ENCODE measurements around the gene MRPS15.
A peak's percentile ranks its signal among the peaks of the same experiment; 100 is the strongest.
"Not testable (repeated sequence)": the region's sequence is repeated elsewhere in the genome, so short reads cannot be mapped to it uniquely, and the experiment has no call there.

MRPS15 gene

DNA sequence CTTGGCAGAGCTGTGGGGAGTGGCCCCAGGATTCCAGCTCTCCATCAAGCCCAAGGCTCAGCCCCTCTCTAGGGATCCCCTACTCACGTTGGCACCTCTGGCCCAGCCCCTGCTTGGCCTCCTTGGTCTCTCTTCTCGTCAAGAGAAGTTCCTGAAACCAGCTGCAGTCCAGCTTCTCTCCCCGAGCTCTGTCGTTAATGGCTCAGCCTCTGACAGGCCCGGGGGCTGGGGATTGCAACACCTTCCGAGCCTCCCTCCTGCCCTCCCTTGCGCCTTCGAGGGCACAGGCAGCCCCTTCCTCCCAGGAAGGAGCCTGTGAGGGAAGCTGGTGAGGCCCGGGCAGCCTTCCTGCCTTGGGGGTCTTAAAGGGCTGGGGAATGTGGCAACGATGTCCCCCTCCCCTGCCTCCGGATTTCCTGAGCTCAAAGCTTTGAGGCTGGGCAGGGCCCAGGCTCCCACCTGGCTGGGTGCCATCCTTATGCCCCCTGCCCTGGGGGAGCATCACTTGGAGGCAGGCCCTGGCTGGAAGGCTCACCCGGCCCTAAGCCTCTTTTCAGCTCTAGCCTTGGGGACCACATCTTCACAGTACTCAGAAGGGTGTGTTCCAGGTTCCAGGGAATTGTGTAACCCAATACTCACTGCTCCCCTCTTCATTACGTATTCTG is 18.7 kb upstream of the MRPS15 start, which contains the start of gene CSF3R:
TSS of gene CSF3R (minus strand) at position 190 of the 665 bp plus-strand sequence. CDS start 3,417 bp downstream, outside the sequence.
- no peak for DNase-seq

DNA sequence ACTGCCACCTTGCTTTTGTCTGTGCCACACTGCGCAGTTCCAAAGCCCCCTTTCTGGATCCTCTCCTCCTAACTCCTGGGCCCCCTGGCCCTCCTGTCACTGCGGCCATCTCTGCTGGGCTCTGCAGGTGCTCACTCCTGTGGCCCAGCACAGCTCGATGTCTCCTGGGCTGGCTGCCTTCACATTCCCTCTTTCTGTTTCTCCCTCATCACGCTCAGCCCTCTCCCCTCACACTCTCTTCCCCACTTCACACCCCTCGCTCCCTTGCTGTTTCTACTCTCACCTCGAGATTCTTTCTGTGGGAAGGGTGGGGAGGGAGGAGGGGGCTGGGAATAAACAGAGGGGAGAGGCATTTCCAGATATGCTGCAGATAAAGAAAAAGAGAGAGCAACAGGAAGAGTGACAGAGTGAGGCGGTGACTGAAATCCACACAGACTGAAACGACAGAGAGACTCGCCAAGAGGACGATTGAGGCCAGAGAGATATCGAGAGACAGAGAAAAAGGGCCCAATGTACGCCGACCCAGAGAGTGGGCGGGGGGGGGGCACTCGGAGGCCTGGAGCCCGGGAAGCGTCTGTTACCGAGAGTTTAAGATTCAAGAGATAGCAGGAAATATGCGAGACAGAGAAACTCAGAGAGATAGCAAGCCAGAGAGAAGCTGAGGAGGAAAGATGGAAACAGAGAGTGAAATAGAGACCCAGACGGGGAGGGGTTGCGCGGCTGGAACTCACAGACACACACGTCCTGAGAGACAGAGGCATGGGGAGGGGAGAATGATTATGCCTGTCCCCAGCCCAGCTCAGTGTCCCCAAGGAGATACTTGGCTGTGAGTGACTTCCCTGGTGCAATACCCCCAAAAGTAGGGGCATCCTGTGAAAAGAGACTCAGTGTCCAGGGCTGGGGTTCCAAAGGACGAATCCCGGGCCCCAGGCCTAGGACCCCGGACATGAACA is 17.9 kb upstream of the MRPS15 start:
- no peak for DNase-seq

DNA sequence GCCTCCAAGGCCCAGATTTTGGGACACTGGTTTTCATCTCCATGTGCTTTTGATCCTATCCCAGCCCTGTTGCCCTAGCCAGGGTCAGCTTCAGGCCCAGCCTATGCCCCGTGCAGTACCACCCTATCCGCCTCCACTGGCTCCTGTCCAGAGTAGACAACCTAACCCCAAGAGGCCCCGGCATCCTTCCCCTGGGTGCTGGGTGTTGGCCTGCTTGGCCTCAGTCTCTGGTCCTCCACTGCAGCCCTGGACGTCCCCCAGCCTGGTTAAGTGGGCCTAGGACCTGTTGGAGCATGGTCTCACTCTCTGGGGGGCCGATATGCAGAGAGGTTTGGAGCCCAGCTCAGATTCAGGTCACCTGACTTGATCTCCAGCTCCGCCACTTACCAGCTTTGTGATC is 16.9 kb upstream of the MRPS15 start:
- no peak for DNase-seq

DNA sequence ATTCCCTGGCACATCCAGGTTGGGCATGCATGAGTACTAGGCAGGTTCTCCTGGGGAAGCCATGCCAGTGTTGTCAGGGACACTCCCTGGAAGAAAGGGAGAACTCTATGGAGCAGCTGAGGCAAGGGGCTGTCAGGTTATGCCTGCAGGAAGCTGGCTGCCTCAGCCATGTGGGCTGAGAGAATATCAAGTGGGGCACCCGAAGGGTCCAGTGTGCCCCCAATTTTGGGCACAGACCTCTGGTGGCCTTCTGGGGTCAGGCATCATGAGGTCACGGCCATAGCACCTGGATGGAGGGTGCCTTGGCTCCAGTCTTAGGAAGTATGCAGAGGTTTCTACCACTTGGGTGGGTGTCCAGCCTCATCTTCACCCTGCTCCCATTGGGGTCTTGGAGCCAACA is 16.0 kb upstream of the MRPS15 start:
- no peak for DNase-seq

DNA sequence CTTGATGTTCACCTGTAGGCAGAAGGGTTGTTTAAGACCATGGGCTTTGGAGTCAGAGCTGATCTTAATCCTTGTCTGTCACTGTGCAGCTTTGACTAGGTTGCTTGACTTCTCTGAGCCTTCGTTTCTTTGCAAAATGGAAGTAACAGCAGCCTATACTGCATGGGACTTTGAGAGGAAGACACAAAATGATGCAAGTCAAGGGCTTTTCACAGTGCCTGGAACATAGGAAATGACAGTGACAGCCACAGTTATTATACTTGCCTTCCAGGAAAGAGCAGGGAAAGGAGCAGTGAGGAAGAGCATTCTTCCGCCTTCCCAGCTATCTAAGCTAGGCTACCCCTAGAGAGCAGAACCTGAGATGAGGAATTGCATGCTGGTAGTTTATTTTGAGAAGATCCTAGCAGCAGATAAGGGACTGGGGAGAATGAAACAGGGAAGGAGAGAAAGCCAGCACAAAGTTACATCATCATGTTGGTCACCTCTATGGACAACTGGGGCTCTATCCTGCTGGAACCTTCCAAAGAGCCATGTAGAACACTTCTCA is 15.4 kb upstream of the MRPS15 start:
- no peak for DNase-seq

DNA sequence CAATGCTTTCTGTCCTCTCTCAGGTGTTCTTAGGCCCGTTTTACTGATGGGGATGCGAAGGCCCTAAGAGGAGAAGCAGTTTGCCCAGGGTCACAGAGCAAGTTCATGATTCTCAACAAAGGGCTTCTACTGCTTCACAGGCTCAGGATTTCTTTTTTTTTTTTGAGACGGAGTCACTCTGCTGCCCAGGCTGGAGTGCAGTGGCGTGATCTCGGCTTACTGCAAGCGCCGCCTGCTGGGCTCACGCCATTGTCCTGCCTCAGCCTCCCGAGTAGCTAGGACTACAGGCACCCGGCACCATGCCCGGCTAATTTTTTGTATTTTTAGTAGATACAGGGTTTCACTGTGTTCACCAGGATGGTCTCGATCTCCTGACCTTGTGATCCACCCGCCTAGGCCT is 13.4 kb upstream of the MRPS15 start:
- not testable (repeated sequence) for DNase-seq

DNA sequence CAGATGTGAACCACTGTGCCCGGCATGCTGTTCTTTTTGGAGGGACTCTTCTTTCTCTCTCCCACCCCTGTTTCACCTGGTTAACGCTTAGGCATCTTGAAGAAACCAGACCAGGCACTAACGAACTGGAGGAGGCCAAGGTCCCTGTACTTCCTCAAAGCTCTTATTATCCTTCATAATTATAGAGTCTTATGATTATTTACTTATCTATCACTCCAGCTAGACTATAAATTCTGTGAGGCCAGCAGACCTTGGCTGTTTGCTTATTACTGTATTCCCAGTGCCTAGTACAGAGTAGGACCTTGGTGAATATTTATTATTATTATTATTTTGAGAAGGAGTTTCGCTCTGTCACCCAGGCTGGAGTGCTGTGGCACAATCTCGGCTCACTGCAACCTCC is 12.8 kb upstream of the MRPS15 start:
- DNase-seq: no peak

DNA sequence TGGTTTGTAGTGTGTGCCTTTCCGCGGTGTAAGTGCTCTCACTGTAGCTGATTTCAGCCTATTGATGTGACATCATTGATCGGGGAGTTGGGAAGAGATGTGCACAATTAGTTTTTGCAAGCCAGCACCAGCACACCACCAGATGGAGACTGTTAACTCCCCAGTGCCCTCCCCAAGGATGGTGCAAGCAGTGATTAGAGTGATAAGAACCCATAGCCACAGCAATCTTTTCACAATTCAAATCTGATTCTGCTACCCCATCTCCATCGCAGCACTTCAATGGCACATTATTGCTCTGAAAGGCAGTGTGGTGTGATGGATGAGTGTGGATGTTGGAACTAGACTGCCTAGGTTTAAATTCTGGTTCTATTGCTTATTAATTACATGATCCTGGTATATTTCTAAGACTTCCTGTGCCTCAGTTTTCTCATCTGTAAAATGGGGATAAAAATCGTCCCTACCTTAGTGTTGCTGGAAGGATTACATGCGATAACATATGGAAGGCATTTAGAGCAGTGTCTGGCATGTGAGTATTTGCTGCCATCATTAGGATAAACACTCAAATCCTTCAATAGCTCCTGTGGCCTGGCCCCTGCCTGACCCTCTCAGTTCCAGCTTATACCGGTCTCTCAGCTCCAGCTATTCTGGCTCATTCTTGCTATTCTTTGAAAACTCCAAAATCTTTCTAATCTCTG is 11.9 kb upstream of the MRPS15 start:
- no peak for DNase-seq

DNA sequence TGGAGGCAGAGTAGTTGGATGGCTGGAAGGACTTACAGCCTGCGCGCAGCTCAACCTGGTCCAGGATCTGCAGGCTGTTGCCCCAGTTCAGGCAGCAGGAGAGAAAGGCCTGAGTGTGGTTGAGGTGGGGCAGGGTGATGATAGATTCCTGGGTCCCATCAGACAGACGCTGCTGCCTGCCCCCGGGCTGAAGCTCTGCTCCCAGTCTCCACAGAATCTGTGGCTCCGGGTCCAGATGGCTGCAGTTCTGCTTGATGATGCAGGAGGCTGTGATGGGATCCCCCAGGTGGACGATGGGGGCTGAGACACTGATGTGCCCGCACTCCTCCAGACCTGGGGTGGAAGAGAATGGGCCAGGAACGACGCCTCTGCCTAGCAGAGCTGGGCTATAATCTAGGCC is 11.2 kb upstream of the MRPS15 start:
- no peak for DNase-seq

DNA sequence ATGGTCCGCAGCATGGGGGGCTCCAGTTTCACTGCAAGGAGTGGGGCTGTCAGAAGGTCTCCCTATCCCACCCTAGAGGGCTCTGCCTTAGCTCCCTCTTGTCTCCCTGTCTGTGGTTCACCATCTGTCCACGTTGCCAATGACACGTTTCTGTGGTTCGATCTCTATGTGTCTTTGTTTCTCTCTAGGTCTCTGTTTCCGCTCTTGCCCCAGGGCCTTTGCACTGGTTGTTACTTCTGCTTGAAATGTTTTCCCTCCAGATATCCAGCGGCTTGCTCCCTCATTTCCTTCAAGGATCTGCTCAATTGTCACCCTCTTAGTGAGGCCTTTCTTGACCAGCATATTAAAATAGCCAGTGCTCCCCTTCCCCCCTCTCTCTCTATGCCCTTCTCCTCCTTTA is 8.5 kb upstream of the MRPS15 start:
- DNase-seq: no peak

DNA sequence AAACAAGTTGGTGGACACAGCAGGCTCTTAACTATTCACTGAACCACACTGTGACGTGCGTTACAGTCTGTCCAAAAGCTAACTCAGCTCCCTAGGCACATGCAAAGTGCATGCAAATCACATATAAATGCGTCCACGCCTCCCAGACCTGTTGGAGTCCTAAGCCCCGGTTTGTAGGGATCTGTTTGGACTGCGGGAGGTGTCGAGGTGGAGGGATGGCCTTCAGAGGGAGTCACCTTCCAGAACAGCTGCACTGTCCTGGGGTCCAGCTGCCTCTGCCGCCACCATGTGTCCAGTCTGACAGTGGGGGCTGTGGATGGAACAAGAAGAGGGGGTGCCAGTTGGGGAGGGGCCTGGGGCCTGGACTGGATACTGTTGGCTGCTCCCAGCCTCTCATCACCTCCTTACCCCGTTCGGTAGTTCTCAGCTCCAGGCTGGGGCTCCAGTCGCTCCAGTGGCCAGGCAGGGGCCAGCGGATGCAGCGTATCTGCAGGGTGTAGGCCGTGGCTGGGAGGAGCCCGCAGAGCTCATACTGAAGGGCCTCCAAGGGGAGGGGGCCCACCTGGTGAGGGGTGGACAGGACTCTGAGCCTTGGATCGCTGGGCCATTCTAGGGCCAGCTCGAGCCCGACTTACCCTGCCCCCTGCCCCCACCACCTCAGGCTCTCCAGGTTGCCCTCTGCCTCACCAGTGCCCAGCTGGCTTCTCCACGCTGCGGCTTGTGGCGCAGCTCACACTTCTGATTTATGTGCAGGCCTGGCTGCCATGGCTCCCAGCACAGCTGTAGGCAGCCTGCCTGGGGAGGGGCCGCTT is 7.9 kb upstream of the MRPS15 start:
- no peak for DNase-seq

DNA sequence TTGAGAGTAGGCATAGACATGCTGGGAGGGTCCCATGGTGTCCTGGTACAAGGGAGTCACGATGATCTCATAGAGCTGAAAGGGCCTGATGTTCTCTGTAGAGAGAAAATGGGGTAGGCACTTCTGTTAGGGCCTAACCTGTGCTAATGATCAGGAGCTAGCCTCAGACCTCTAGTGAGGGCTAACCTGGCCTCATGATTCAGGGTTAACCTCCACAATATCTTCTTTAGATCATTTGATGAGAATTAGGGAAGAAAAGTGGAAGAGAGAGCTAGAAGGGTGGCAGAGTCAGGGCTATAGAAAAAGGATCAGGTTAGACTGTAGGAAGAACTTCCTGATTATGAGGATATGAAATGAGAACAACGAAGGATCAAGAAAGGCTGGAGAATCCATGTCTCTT is 5.0 kb upstream of the MRPS15 start:
- no peak for DNase-seq

DNA sequence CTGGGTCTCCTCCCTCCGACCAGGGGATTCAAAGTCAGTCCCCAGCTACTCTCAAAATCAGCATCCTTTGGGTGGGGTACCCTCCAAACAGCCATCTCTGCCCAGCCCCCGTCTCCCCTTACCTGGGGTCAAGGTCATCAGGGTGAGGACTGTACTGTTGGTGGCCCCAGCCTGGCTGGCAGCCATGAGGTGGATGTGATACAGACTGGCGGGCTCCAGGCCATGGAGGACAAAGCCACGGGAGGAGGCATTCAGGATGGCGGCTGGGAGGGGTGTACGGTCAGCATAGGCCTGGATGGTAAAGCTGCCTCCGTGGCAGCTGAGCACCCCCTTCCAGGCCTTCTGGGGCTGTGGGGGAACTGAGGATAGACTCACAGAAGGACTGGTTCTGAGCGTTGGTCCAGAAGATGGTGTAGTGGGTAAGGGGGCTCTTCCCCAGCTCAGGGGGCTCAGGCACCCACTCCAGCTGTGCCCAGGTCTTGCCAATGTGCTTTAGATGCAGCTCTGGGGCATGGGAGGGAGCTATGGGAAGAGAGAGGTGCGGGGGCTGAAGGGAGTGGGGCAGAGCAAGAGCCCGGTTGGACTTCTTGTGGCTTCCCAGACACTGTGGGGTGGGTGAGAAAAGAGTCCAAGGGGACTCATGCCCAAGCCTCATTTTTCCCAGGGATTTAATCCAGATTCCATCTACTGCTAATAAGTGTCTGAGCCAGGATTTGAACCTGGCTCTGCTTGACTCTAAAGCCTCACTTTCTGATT is 3.7 kb upstream of the MRPS15 start:
- DNase-seq: no peak

DNA sequence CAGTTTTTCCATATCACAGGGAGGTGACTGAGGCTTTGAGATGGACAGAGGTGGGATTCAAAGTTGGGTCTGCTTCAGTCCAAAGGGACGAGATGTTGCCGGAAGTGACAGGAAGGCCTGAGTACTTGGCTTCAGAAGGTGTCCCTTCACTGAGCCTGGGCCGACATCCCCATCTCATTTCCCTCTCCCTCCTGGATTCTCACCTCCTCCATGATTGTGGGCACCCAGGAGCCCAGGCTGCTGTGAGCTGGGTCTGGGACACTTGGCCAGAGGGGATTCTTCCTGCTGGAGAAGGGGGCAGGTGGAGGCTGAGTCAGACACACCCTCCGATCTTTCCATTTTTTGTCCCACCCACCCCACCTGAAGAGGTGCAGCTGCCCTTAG is 2.8 kb upstream of the MRPS15 start:
- no peak for DNase-seq

DNA sequence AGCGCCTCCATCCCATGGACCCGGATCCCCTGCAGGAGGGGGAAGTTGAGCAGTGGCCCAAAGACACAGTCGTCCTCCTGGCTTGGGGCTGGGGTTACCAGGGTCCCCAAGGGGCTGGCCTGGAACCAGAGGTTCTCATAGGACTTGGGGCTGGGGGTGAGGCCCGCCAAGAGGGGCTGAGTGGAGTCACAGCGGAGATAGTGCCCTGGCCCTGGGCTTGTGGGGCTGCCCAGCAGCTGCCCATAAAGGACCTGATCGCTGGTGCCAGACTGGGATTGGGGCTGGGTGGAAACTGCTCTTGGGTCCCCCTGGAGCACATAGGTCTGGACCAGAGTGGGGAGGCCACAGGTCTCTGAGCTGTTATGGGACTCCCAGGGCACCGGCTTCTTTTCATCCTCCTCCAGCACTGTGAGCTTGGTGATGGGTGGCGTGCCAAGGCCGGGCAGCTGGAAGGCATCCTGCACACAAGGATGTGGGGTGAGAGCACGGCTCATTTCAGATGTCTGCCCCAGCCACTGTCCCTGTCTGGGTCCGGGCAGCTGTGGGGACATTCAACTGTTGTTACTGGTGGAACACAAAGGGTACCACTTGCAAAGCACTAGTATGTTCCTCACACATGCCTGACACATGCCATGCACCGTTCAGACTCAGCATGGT is 2.3 kb upstream of the MRPS15 start:
- DNase-seq: no peak

DNA sequence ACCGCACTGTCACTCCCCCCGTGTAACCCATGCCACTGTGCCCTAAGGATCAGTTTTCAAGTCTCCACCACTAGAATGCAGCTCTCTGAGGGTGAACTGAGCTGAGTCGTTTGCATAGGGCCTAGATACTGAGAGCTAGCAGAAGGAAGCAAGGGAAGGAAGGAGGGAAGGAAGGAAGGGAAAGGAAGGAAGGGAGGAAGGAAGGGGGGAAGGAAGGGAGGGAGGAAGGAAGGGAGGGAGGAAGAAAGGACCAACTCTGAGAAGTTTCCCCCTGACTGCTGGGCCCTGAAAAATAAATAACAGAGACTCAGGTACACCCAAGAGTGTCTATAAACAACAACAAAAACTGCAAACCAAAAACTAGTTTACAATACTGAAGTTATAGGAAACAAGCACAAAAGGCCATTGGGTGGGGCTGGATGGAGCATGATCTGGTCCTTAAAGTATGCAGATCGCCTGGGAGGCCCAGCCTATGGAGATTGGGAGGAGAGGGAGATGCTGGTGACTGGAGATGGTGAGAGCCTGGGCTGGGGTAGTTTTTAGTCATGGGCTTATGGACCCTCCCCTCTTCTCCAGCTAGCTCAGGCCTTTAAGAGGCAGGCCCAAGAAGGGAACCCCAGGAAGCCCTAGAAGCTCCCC is 1.7 kb upstream of the MRPS15 start:
- no peak for DNase-seq

DNA sequence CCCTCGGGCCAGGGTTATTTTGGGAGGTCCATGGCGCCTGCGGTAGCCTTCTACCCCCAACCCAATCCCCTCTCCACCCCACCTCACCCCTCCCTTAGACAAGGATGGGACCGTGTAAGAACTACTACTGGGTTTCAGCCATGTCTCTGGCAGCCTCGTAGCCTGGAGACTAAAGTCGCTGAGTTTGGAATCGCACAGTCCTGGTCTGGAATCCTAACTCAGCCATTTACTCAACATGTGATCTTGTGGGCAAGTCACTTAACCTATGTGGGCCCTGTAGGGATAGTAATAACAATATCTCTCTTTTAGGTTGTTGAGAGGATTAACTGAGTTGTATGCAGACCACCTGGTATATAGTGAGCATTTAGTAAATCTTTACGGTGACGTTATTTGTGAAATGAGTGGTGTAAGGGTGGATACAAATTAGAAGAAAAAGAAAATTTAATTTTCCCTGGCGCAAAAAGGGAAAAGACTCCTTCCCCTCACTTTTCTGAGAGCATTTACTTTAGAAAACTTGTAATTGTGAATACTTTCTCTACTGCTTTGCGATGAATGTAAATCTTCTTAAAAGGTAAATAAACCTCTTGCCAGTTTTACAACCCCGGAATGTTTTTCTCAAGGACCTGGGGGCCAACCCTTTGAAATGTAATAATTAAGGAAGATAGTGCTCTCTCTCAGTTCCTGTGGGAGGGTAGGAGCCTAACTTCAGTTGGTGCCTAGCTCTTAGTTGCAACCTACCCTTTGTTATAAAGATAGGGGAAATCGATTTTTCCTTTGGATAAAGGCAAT is 615 bp upstream of the MRPS15 start:
- no peak for DNase-seq

DNA sequence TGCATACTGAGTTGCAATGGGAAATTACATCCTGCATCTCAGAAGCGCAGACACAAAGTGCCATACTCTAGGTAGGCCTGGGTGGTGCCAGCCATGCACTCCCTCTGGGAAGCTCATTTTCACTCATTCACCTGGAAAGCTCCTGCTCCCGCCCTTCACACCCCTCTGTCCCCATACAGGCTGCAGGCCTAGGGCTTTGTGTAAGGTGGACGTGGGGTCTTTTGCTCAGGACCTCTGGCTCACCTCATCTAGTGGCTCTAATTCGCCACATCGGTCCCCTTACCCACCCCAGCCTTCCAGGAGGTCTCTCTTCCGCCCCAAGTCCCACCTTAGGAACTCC is 751 bp downstream of the MRPS15 start:
- no peak for DNase-seq

DNA sequence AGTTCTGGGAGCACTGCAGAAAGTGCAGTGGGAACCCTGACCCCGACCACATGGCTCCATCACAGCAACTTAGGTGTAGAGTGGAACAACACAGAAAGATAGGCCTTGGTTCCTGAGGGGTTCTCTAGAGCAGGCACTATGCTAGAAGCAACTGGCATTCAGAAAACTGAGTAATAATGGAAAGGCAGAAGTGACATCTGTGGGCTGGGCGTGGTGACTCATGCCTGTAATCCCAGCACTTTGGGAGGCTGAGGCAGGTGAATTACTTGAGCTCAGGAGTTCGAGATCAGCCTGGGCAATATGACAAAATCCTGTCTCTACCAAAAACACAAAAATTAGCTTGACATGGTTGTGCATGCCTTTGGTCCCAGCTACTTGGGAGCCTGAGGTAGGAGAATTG is 5.3 kb downstream of the MRPS15 start:
- DNase-seq: peak; percentile 63

DNA sequence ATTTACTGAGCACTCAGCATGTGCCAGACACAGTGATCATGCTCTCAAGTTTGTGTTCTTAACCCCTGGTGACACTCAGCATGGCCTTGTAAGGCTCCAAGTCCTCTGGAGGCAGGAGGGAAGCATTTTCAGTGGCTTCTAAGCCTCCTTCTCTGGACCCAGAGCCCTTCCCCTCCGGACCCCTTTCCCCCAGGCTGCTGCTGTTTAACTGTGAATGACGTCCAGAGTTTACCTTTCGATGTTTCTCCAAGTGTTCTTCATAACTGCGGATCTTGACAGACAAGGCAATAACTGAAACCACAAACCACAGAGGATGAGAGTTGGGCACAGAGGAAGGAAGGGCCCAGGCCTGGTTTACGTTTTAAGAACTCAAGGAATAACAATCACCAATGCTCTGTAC is 6.5 kb downstream of the MRPS15 start:
- no peak for DNase-seq

Measured in activated CD8-positive, alpha-beta memory T cell treated with anti-CD3 and anti-CD28 coated beads for 24 hours (primary cell).